SK-N-SH (cell line): Measurements from ENCODE around the gene FAM222B. TPM values are rescaled to one million over a fixed set of nuclear protein-coding genes. Genes with fewer than 3 reads are reported as not detected.

Experiments
- CHD2 ChIP-seq: fragments of 150-350 bp; IDR thresholded peaks from 2 replicates; pipeline ENCODE4 v1.6.1; 2018; ENCODE audit warnings: low read length; ENCODE audit not compliant: partially characterized antibody
- CTCF ChIP-seq: fragments of 200-600 bp; sonication (generic); IDR thresholded peaks from 2 replicates; pipeline ENCODE4 v1.6.1; 2017; ENCODE audit warnings: antibody characterized with exemption, mild to moderate bottlenecking, moderate library complexity
- ELF1 ChIP-seq: IDR thresholded peaks from 2 replicates; pipeline ENCODE4 v1.4.0; 2012
- EP300 ChIP-seq, 2 experiments: IDR thresholded peaks; 2 replicates each; pipeline versions ENCODE4 v1.4.0 to v1.6.1; 2012; ENCODE audit warnings: borderline replicate concordance in 1 of 2, low read depth in 1 of 2, low read length in 1 of 2
- EZH2phosphoT487 ChIP-seq: fragments of 200-600 bp; sonication (generic); IDR thresholded peaks from 2 replicates; pipeline ENCODE4 v1.6.1; 2017; ENCODE audit warnings: low read depth, mixed run types, mild to moderate bottlenecking, antibody characterized with exemption, moderate library complexity, borderline replicate concordance
- FOSL2 ChIP-seq: IDR thresholded peaks from 2 replicates; pipeline ENCODE4 v1.4.0; 2012; ENCODE audit warnings: low read depth, mild to moderate bottlenecking, moderate library complexity, borderline replicate concordance
- FOXM1 ChIP-seq: IDR thresholded peaks from 2 replicates; pipeline ENCODE4 v1.4.0; 2012; ENCODE audit warnings: low read depth, mild to moderate bottlenecking
- GATA2 ChIP-seq: sonication (generic); formaldehyde crosslinking; IDR thresholded peaks from 2 replicates; pipeline ENCODE4 v1.5.0; 2020; ENCODE audit warnings: mild to moderate bottlenecking, missing genetic modification reagents
- IRF3 ChIP-seq: fragments of 150-350 bp; IDR thresholded peaks from 2 replicates; pipeline ENCODE4 v1.6.1; 2016; ENCODE audit warnings: mild to moderate bottlenecking, low read depth, low read length
- JUND ChIP-seq: IDR thresholded peaks from 2 replicates; pipeline ENCODE4 v1.4.0; 2012
- MAX ChIP-seq: IDR thresholded peaks from 2 replicates; pipeline ENCODE4 v1.4.0; 2012; ENCODE audit warnings: low read depth
- MEF2A ChIP-seq: IDR thresholded peaks from 2 replicates; pipeline ENCODE4 v1.4.0; 2012; ENCODE audit warnings: low read depth, borderline replicate concordance
- MXI1 ChIP-seq: IDR thresholded peaks from 2 replicates; pipeline ENCODE4 v1.6.1; 2012; ENCODE audit warnings: mild to moderate bottlenecking, low read depth, low read length, improper control_type of control experiment
- NFIC ChIP-seq: IDR thresholded peaks from 2 replicates; pipeline ENCODE4 v1.4.0; 2012; ENCODE audit warnings: borderline replicate concordance
- NRF1 ChIP-seq: IDR thresholded peaks from 2 replicates; pipeline ENCODE4 v1.6.1; 2012; ENCODE audit warnings: low read depth, mild to moderate bottlenecking, low read length
- PBX3 ChIP-seq: IDR thresholded peaks from 2 replicates; pipeline ENCODE4; 2012
- POLR2AphosphoS5 ChIP-seq: IDR thresholded peaks from 2 replicates; pipeline ENCODE4 v1.6.1; 2012; ENCODE audit warnings: low read depth, low read length
- RAD21 ChIP-seq: IDR thresholded peaks from 2 replicates; pipeline ENCODE4 v1.6.1; 2012; ENCODE audit warnings: mild to moderate bottlenecking, low read length
- RFX5 ChIP-seq: IDR thresholded peaks from 2 replicates; pipeline ENCODE4 v1.6.1; 2012; ENCODE audit warnings: mild to moderate bottlenecking, improper control_type of control experiment, low read length
- RXRA ChIP-seq: IDR thresholded peaks from 2 replicates; pipeline ENCODE4 v1.4.0; 2012; ENCODE audit warnings: low read depth, mild to moderate bottlenecking, borderline replicate concordance
- TAF1 ChIP-seq: IDR thresholded peaks from 2 replicates; pipeline ENCODE4 v1.6.1; 2012; ENCODE audit warnings: low read depth, mild to moderate bottlenecking, low read length, moderate library complexity, borderline replicate concordance
- TEAD4 ChIP-seq: IDR thresholded peaks from 2 replicates; pipeline ENCODE4 v1.4.0; 2012; ENCODE audit warnings: mild to moderate bottlenecking, borderline replicate concordance; ENCODE audit not compliant: insufficient read depth
- USF1 ChIP-seq: IDR thresholded peaks from 2 replicates; pipeline ENCODE4 v1.4.0; 2012; ENCODE audit warnings: low read depth, borderline replicate concordance
- USF2 ChIP-seq: fragments of 150-350 bp; IDR thresholded peaks from 2 replicates; pipeline ENCODE4 v1.6.1; 2017; ENCODE audit warnings: antibody characterized with exemption, low read length, low read depth, borderline replicate concordance
- polyA plus RNA-seq, 3 experiments: library from polyadenylated mRNA; depleted of rRNA; stranded (reverse); fragments of >200 nt; gene quantifications; 2 replicates each; pipeline ENCODE4 v1.2.3, GENCODE V29; 2012

FAM222B gene
- polyA plus RNA-seq, 1 of the 3 experiments (the other 2 are of a cell fraction) = 9.0 TPM

GRCh38 chr17:28812091-28812747, 30.4 kb downstream of the FAM222B start (continued):
- TF ChIP-seq RAD21 (no peak), ELF1 (no peak), USF2 (no peak), MXI1 (no peak), EP300 (IDR thresholded peaks at IDR 0.05; ENCODE audit: borderline replicate concordance in 1 of 2, low read depth in 1 of 2, low read length in 1 of 2) (no peak; a peak in 1 of 4 replicates), IRF3 (peak; percentile 71), FOSL2 (no peak), CHD2 (peak; percentile 90), POLR2AphosphoS5 (peak; percentile 52; the same call in 1 of the 2 replicates), RXRA (no peak), EZH2phosphoT487 (no peak), NRF1 (no peak), CTCF (no peak), MAX (no peak), JUND (no peak), USF1 (0 out of 2 replicates have a peak, but pooled peaks have one; percentile 2), FOXM1 (no peak), RFX5 (no peak), TEAD4 (no peak), MEF2A (no peak), NFIC (no peak), TAF1 (peak; percentile 9; the same call in 1 of the 2 replicates), GATA2 (CRISPR knock-in tag) (peak; percentile 49), PBX3 (peak; percentile 99)
